Colon (tissue), 2 donors: ENCODE results near the gene PDE2A.

Source experiments
- FAIRE-seq: peaks from 2 replicates; lab custom pipeline; 2012; peaks lifted over from hg19 to GRCh38; lab: Jason Lieb, UNC
- donor health status: control.
- donor health status: control.

The PDE2A gene

DNA sequence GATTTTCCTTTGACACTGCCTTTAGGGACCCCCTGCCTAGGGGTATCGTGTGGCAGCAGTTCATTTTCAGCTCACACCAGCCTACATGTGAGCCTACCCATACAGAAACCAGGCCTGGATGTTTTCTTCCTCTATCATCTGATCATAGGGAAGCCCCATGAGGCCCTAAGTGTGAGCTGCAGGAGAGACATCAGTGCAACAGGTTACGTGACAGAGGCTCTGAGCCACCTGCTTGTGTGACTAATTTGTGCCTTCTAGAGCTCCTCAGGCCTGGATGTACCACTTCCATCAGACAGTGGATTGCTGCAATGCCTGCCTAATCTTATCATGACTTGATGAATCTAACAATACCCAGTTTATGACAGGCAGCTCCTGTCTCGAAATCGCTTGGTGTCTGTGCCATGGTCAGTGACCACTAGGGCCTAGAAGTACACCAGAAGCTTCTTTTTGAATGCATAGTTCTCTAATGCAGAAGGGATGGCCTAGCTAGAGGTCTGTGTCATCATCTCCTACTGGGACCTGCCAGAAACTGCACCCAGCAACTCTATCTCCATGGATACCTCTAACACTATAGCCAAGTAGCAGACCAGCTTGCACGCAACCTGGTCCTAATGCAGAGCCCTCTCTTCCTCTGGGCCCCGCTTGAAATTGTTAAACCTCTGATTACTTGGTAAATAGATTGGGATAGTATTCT, 130.2 kb downstream of the PDE2A start:
- no peak for FAIRE-seq

DNA sequence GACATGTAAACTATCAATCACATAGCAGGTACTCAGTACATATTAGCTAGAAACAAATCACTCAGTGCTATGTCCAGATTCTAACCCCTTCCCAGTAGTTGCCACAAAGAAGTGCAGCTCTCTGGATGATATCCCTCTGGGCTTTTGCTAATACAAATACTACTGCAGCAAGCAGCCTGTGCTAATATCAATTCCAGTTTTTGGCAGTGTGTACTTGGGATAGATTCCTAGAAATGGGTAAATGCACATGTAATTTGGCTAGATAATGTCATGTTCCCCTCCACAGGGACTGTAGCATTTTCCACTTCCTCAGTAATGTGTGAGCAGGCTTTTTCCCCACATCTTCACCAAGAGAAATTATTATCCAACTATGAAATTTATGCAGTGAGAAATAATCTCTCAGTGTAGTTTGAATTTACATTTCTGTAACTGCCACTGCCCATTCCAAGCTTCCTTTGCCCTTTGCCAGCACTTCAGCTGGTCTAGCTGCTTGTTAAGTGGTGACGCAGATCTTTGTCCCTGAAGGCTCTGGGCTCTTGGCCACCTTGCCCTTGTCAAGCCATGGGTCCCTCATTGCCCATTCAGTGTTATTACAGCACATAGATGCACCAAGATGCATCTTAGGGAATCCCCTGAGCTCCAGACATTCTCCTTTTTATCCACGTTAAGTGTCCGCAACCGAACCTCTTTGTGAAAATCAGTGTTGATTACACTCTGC, 132.8 kb downstream of the PDE2A start:
- no peak for FAIRE-seq

DNA sequence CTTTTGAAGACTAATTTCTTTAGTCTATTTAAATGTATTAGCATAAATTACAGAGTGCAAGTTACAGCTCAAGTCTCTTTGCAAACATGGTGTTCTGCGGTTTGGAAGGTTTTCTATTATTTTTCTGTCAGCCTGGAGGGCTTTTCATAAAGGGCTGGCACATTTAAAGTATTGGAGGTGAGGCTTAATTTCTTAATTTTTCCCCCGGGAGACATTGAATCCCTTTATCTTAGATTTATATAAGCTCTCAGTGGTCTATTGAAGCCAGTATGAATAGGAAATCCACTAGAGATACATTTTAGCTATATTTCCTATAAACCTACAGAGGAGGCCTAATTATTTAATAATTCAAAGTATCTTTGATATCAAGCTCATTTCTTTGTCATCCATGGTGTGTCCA, 137.2 kb downstream of the PDE2A start:
- no peak for FAIRE-seq

GRCh38 chr11:72535194-72535547, 139.1 kb downstream of the PDE2A start:
- FAIRE-seq, result no peak

DNA sequence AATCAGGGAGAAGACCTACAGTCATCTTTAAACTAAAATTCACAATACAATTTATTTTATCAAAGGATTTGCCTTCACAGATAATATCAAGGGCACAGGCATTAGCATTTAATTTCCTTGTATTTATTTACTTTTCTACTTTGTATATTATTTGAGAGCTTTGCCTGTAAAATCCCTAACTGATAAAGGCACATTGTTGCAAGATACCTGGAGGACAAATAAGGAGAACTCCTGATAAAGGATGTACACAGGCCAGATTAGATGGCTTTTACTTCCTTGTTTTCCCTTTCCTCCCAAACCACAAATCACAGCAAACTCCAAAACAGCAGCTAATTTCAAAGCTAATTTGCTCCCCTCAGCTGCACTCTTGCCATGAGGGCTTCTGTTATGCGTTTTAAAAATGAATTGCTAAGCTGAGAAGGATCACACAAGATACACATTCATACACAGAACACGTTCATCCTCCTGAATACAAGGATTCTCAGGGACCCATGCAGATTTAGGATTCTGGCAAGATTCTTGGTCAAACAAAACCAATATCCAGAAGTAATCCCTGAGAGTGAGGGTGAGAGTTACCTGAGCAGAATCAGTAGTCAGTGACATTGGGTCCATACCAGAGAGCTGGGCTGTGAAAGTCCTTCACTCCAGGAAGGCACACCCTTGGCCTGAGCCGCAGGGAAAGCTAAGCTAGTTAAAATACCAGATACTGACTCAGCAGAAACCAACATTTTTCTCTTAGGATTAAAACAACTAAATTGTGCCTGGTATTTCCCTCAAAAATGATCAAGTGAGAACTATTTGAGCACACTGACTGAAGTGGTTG, 139.6 kb downstream of the PDE2A start:
- no peak for FAIRE-seq

GRCh38 chr11:72529068-72529467, 145.2 kb downstream of the PDE2A start:
- no peak for FAIRE-seq

DNA sequence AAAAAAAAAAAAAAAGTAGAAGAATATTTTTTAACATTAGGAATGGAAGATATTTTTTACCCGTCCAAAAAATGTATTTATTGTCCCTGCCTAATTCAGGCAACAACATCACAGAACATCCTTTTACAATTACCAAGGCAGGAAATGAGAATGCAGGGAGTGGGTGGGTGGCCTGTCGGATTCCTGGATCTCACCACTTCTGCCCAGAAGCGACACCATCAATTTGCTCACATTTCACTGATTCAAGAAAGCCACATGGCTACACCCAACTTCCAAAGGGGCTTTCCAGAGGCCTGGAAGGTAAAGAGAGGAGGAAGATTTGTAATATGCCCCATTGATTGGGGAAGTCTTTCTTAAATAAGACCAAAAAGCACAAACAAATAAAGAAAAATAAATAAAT, 146.1 kb downstream of the PDE2A start:
- FAIRE-seq, result no peak
